Smooth muscle cell (in vitro differentiated cells): ENCODE measurements around the gene CA4. TPM values are rescaled to one million over a fixed set of nuclear protein-coding genes. Genes with fewer than 3 reads are reported as not detected.

Experiments used
- DNase-seq: peaks from one replicate; lab custom pipeline; 2025; ENCODE audit not compliant: unreplicated experiment; lab: John Stamatoyannopoulos, UW
- H2AFZ ChIP-seq: fragments of 200-600 bp; sonication (generic); 2 replicates; pipeline ENCODE4 v1.6.0; 2016; ENCODE audit warnings: antibody characterized with exemption, low read depth, mild to moderate bottlenecking
- H3F3A ChIP-seq: fragments of 200-600 bp; sonication (generic); 2 replicates; pipeline ENCODE4 v1.6.0; 2017; ENCODE audit warnings: antibody characterized with exemption, low read depth
- H3K27ac ChIP-seq: fragments of 200-600 bp; sonication (generic); 2 replicates; pipeline ENCODE4 v1.5.1; 2016; ENCODE audit warnings: low read depth, mild to moderate bottlenecking
- H3K27me3 ChIP-seq: fragments of 200-600 bp; sonication (generic); 2 replicates; pipeline ENCODE4 v1.6.1; 2016; ENCODE audit warnings: low read depth, mild to moderate bottlenecking
- H3K36me3 ChIP-seq: fragments of 200-600 bp; sonication (generic); 2 replicates; pipeline ENCODE4 v1.5.1; 2016; ENCODE audit warnings: low read depth
- H3K4me1 ChIP-seq: fragments of 200-600 bp; sonication (generic); 2 replicates; pipeline ENCODE4 v1.5.1; 2016; ENCODE audit warnings: low read depth
- H3K4me2 ChIP-seq: fragments of 200-600 bp; sonication (generic); 2 replicates; pipeline ENCODE4 v1.6.0; 2016; ENCODE audit warnings: mild to moderate bottlenecking
- H3K4me3 ChIP-seq: fragments of 200-600 bp; sonication (generic); 2 replicates; pipeline ENCODE4 v1.5.1; 2016; ENCODE audit warnings: mild to moderate bottlenecking
- H3K79me2 ChIP-seq: fragments of 200-600 bp; sonication (generic); 2 replicates; pipeline ENCODE4 v1.6.0; 2016; ENCODE audit warnings: low read depth, mild to moderate bottlenecking
- H3K9ac ChIP-seq: fragments of 200-600 bp; sonication (generic); 2 replicates; pipeline ENCODE4 v1.6.0; 2016; ENCODE audit warnings: low read depth
- H3K9me3 ChIP-seq: fragments of 200-600 bp; sonication (generic); replicated peaks from 2 replicates; pipeline ENCODE4 v1.5.1; 2016; ENCODE audit warnings: low read depth
- H4K20me1 ChIP-seq: fragments of 200-600 bp; sonication (generic); 2 replicates; pipeline ENCODE4 v1.6.0; 2016; ENCODE audit warnings: low read depth
- CTCF ChIP-seq: fragments of 200-600 bp; sonication (generic); IDR thresholded peaks from 2 replicates; pipeline ENCODE4 v1.5.1; 2017; ENCODE audit warnings: borderline replicate concordance, mild to moderate bottlenecking, antibody characterized with exemption; ENCODE audit not compliant: insufficient read depth, poor library complexity, severe bottlenecking
- WGBS: methylation state at CpG from one replicate; pipeline ENCODE4 v1.1.7; 2016; ENCODE audit warnings: low lambda C conversion rate; 5-methylcytosine and 5-hydroxymethylcytosine counted together
- polyA plus RNA-seq: library from polyadenylated mRNA; unstranded; fragments of >200 nt; fragmentation: Nextera tagmentation; extraction: Ambion mirVana; gene quantifications from 2 replicates; pipeline ENCODE4 v1.2.1, GENCODE V29; 2016
- total RNA-seq: library from RNA; depleted of rRNA; stranded (reverse); fragments of >200 nt; gene quantifications from 2 replicates; pipeline ENCODE4 v1.2.3, GENCODE V29; 2014

Gene CA4
- total and polyA plus RNA-seq, 2 experiments from 2014 or later = 0.87 TPM; not detected in 1

- Histone ChIP-seq H3K4me1 (peaks cover 25% of the 10 kb centered on the region), H3K4me3 (no peak overlapping the region), H3K9me3 (no peaks in the 10 kb centered on the region), H4K20me1 (no peaks in the 10 kb centered on the region), H3K79me2 (no peaks in the 10 kb centered on the region), H3K4me2 (no peak overlapping the region), H3K27me3 (peaks cover 41% of the 10 kb centered on the region), H3K27ac (no peak overlapping the region), H3F3A (no peaks in the 10 kb centered on the region), H3K9ac (no peak overlapping the region), H3K36me3 (no peaks in the 10 kb centered on the region), H2AFZ (no peak overlapping the region)
- no peak for DNase-seq
- no peak for TF ChIP-seq CTCF
- 51% methylated on average over 17 of the region's 17 CpGs for WGBS
Observed at GRCh38 chr17:60161598-60162330, 12.0 kb downstream of the CA4 start.

GRCh38 chr17:60163108-60163784 lies 13.5 kb downstream of the CA4 start:
- H4K20me1 ChIP-seq = no peaks in the 10 kb centered on the region
- H3K27me3 ChIP-seq = peaks cover 37% of the 10 kb centered on the region
- 62% methylated on average over 20 of the region's 20 CpGs for WGBS
- no peak for TF ChIP-seq CTCF
- no peak overlapping the region for H2AFZ ChIP-seq
- peaks cover 25% of the 10 kb centered on the region for H3K4me1 ChIP-seq
- H3K9me3 ChIP-seq = no peaks in the 10 kb centered on the region
- no peak overlapping the region for H3K27ac ChIP-seq
- H3K36me3 ChIP-seq = no peaks in the 10 kb centered on the region
- DNase-seq = no peak
- H3K4me2 ChIP-seq = no peak overlapping the region
- no peaks in the 10 kb centered on the region for H3K79me2 ChIP-seq
- no peak overlapping the region for H3K4me3 ChIP-seq
- no peaks in the 10 kb centered on the region for H3F3A ChIP-seq
- H3K9ac ChIP-seq = no peak overlapping the region

GRCh38 chr17:60164164-60164563 lies 14.4 kb downstream of the CA4 start:
- no peak overlapping the region for H3K4me3 ChIP-seq
- no peak overlapping the region for H3K4me2 ChIP-seq
- no peak overlapping the region for H3K9ac ChIP-seq
- no peak for DNase-seq
- H3K27ac ChIP-seq = no peak overlapping the region
- H3K79me2 ChIP-seq = no peaks in the 10 kb centered on the region
- no peaks in the 10 kb centered on the region for H4K20me1 ChIP-seq
- no peak for TF ChIP-seq CTCF
- H3K4me1 ChIP-seq = peaks cover 19% of the 10 kb centered on the region
- no peaks in the 10 kb centered on the region for H3K9me3 ChIP-seq
- H3F3A ChIP-seq = no peaks in the 10 kb centered on the region
- H3K27me3 ChIP-seq = peaks cover 29% of the 10 kb centered on the region
- 85% methylated on average over 6 of the region's 6 CpGs for WGBS
- no peaks in the 10 kb centered on the region for H3K36me3 ChIP-seq
- no peak overlapping the region for H2AFZ ChIP-seq
